ENCODE data around the gene CBR4.
"Not testable (repeated sequence)": the region's sequence is repeated elsewhere in the genome, so short reads cannot be mapped to it uniquely, and the experiment has no call there.

Gene CBR4

DNA sequence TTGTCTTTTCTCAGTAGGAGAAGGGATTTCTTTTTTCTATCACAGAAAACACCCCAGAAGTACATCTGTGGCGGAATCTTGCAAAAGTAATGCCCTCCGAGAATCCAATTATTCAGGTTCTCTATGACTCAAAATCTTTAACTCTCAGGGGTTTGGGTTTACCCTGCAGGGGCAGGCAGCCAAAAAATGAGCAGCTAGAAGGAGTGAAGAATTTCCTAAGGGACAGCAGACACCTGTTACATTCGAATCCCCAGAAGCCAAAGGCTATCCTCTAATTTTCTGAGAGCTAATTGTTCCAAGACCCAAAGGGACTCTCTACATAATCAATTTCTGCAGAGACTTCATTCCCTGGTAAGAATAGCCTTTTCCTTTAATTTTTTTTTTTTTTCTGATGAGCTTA lies 27.5 kb upstream of the CBR4 start:
- Histone ChIP-seq H4K20me1 (ENCODE audit: control insufficient read depth, insufficient read depth, low read depth, low read length) (no peaks in the 10 kb centered on the region), H3F3A (ENCODE audit: control insufficient read depth, insufficient read depth) (no peaks in the 10 kb centered on the region), H3K9me3 (ENCODE audit: control insufficient read depth, insufficient read depth, low read length) (no peaks in the 10 kb centered on the region), H3K4me3 (ENCODE audit: low read length) (no peak overlapping the region), H3K9me2 (replicated peaks; ENCODE audit: control insufficient read depth, low read length) (no peaks in the 10 kb centered on the region), H3K36me3 (ENCODE audit: control insufficient read depth, low read length) (no peaks in the 10 kb centered on the region), H3K4me1 (ENCODE audit: control insufficient read depth, low read length) (no peaks in the 10 kb centered on the region), H3K79me2 (ENCODE audit: control insufficient read depth, low read length) (no peaks in the 10 kb centered on the region), H3K27me3 (ENCODE audit: control insufficient read depth, low read length) (no peaks in the 10 kb centered on the region), H3K27ac (ENCODE audit: low read depth, low read length) (no peak overlapping the region), H3K4me2 (ENCODE audit: low read length) (no peak overlapping the region)
- TF ChIP-seq, protein P1, sequence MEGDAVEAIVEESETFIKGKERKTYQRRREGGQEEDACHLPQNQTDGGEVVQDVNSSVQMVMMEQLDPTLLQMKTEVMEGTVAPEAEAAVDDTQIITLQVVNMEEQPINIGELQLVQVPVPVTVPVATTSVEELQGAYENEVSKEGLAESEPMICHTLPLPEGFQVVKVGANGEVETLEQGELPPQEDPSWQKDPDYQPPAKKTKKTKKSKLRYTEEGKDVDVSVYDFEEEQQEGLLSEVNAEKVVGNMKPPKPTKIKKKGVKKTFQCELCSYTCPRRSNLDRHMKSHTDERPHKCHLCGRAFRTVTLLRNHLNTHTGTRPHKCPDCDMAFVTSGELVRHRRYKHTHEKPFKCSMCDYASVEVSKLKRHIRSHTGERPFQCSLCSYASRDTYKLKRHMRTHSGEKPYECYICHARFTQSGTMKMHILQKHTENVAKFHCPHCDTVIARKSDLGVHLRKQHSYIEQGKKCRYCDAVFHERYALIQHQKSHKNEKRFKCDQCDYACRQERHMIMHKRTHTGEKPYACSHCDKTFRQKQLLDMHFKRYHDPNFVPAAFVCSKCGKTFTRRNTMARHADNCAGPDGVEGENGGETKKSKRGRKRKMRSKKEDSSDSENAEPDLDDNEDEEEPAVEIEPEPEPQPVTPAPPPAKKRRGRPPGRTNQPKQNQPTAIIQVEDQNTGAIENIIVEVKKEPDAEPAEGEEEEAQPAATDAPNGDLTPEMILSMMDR (IDR thresholded peaks at IDR 0.05; ENCODE audit: low read depth, low read length, poor library complexity, severe bottlenecking) = no peak
- TF ChIP-seq EZH2phosphoT487 (IDR thresholded peaks at IDR 0.05; ENCODE audit: borderline replicate concordance, low read length) = no peak

GRCh38 chr4:169035871-169036620 lies 26.0 kb upstream of the CBR4 start:
- not testable (repeated sequence) for H3F3A ChIP-seq (ENCODE audit: control insufficient read depth, insufficient read depth); H3K4me2 ChIP-seq (ENCODE audit: low read length); H4K20me1 ChIP-seq (ENCODE audit: control insufficient read depth, insufficient read depth, low read depth, low read length); H3K36me3 ChIP-seq (ENCODE audit: control insufficient read depth, low read length); H3K9me3 ChIP-seq (ENCODE audit: control insufficient read depth, insufficient read depth, low read length); H3K4me1 ChIP-seq (ENCODE audit: control insufficient read depth, low read length); H3K27me3 ChIP-seq (ENCODE audit: control insufficient read depth, low read length); H3K9me2 ChIP-seq (replicated peaks; ENCODE audit: control insufficient read depth, low read length); H3K27ac ChIP-seq (ENCODE audit: low read depth, low read length); H3K4me3 ChIP-seq (ENCODE audit: low read length); H3K79me2 ChIP-seq (ENCODE audit: control insufficient read depth, low read length)

GRCh38 chr4:169033660-169034059 lies 23.6 kb upstream of the CBR4 start:
- no peaks in the 10 kb centered on the region for H3K4me1 ChIP-seq (ENCODE audit: control insufficient read depth, low read length)
- H3K4me3 ChIP-seq (ENCODE audit: low read length) = no peak overlapping the region
- H3K9me2 ChIP-seq (replicated peaks; ENCODE audit: control insufficient read depth, low read length) = no peaks in the 10 kb centered on the region
- H3K27ac ChIP-seq (ENCODE audit: low read depth, low read length) = no peak overlapping the region
- TF ChIP-seq EZH2phosphoT487 (IDR thresholded peaks at IDR 0.05; ENCODE audit: borderline replicate concordance, low read length) = no peak
- TF ChIP-seq, protein P1 (IDR thresholded peaks at IDR 0.05; ENCODE audit: low read depth, low read length, poor library complexity, severe bottlenecking) = no peak
- no peaks in the 10 kb centered on the region for H3K27me3 ChIP-seq (ENCODE audit: control insufficient read depth, low read length)
- H4K20me1 ChIP-seq (ENCODE audit: control insufficient read depth, insufficient read depth, low read depth, low read length) = no peaks in the 10 kb centered on the region
- no peaks in the 10 kb centered on the region for H3K9me3 ChIP-seq (ENCODE audit: control insufficient read depth, insufficient read depth, low read length)
- H3K79me2 ChIP-seq (ENCODE audit: control insufficient read depth, low read length) = no peaks in the 10 kb centered on the region
- H3K36me3 ChIP-seq (ENCODE audit: control insufficient read depth, low read length) = no peaks in the 10 kb centered on the region
- no peak overlapping the region for H3K4me2 ChIP-seq (ENCODE audit: low read length)
- no peaks in the 10 kb centered on the region for H3F3A ChIP-seq (ENCODE audit: control insufficient read depth, insufficient read depth)

DNA sequence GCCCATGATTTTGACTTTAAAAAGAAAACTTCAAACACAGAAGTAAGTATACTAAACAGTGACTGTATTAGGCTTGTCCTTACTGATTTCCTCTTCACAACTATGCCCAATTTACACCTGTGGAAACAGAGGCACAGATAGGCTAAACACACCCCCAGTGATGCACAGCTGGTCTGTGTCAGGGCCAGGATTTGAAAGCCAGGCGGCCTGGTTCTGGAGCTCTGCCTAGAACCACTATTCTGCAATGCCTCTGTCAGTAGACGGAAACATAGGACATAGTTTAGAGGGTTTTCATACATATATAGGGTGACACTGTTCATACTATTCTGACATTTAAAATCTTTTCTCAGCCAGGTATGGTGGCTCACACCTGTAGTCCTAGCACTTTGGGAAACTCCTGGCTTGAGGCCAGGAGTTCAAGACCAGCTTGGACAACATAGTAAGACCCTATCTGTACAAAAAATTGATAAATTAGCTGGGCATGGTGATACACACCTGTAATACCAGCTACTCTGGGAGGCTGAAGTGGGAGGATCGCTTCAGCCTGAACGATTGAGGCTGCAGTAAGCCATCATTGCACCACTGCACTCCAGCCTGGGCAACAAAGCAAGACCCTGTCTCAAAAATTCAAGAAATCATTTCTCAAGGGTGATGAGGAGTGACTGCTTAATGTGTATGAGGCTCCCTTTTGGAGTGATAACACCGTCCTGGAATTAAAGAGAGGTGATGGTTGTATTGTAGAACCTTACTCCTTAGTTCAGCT lies 23.0 kb upstream of the CBR4 start:
- H3K27ac ChIP-seq (ENCODE audit: low read depth, low read length) = no peak overlapping the region
- H3K4me2 ChIP-seq (ENCODE audit: low read length) = no peak overlapping the region
- no peaks in the 10 kb centered on the region for H3K9me3 ChIP-seq (ENCODE audit: control insufficient read depth, insufficient read depth, low read length)
- H3K4me3 ChIP-seq (ENCODE audit: low read length) = no peak overlapping the region
- H3K27me3 ChIP-seq (ENCODE audit: control insufficient read depth, low read length) = no peaks in the 10 kb centered on the region
- no peaks in the 10 kb centered on the region for H3K79me2 ChIP-seq (ENCODE audit: control insufficient read depth, low read length)
- H3F3A ChIP-seq (ENCODE audit: control insufficient read depth, insufficient read depth) = no peaks in the 10 kb centered on the region
- no peaks in the 10 kb centered on the region for H3K36me3 ChIP-seq (ENCODE audit: control insufficient read depth, low read length)
- TF ChIP-seq, protein P1 (IDR thresholded peaks at IDR 0.05; ENCODE audit: low read depth, low read length, poor library complexity, severe bottlenecking) = no peak
- no peak for TF ChIP-seq EZH2phosphoT487 (IDR thresholded peaks at IDR 0.05; ENCODE audit: borderline replicate concordance, low read length)
- H3K9me2 ChIP-seq (replicated peaks; ENCODE audit: control insufficient read depth, low read length) = no peaks in the 10 kb centered on the region
- no peaks in the 10 kb centered on the region for H4K20me1 ChIP-seq (ENCODE audit: control insufficient read depth, insufficient read depth, low read depth, low read length)
- H3K4me1 ChIP-seq (ENCODE audit: control insufficient read depth, low read length) = no peaks in the 10 kb centered on the region
